ENCODE measurements around the gene NDE1. TPM values are rescaled to one million over a fixed set of nuclear protein-coding genes. Genes with fewer than 3 reads are reported as not detected.

The NDE1 gene, protein sequence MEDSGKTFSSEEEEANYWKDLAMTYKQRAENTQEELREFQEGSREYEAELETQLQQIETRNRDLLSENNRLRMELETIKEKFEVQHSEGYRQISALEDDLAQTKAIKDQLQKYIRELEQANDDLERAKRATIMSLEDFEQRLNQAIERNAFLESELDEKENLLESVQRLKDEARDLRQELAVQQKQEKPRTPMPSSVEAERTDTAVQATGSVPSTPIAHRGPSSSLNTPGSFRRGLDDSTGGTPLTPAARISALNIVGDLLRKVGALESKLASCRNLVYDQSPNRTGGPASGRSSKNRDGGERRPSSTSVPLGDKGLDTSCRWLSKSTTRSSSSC
- 26.8 and 33.6 TPM in 2 replicates for total RNA-seq

DNA sequence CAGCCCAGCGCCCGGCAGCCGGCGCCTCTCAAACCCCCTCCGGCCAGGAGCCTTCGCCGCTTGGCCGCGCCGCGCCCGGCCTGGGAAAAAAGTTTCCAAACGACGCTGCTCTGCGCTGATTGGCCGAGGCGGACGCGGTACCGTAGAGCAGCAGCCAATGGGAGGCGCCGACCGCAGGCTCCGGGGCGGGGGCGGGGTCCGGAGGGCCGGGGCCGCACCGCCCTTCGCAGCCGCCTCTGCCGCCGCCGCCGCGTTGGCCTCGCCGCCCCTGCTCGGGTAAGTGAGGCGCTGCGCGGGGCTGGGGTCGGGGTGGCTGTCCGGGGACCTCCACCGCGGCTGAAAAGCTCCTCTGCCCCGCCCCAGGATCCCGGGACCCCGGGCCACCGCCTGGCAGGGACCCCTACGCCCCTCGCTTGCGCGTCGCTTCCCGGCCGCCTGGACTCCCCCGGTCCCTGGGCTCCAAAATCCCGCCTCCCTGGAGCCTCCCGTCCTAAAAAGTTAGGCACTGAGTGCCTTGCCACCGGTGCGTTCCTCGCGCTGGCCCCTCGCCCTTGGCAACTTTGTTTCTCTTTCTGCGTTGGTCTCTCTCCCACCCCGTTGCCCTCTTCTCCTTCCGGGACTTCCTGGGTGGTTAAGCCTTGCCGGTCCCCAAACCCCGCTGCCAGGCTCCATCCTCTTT lies at the start of gene NDE1:
NDE1 (plus strand) TSS at position 227 of the 679 bp plus-strand sequence. CDS start 14,534 bp downstream, outside the sequence.

DNA sequence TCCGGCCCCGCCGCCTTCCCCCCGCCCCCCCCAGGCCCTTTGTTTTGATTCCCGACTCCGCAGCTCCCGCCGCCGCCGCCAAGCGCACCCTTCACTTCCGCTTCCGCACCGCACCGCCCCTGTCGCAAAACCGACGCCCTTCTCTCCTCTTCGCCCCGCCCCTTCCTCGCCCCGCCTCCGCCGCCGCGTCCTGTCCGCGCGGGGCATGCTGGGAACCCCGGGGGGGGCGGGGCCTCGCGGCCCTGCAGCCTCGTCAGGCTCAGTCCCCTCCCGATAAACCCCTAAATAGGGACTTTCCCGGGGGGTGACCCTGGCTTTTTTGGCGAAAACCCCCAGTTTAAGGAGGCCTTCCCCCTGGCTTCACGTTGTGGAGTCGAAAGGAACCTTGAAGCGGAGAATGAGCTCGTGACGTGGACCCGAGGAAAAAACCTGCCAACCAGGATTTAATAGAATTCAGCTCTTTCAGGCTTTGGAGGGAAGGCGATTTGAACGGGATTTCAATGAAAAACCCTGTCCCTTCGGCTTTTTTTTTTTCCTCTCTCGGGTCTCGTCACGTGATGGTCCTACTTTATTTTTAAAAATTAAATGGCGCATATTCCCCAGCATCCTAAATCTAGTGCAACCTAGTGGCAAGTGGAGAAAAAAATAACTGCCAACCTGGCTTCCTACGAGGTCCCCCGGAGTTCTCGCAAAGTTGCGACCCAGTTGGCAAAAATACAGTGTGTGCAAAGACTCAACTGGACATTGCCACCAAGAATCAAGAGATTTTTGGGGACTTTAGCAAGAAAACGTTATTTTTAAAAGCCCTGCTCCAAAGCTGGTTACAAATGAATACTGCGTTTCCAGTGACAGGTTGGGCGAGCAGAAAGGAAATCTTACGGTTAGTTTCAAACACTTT lies 6.7 kb upstream of the NDE1 start, which contains the start of gene MARF1:
MARF1 (minus strand) TSS at position 107 of the 898 bp plus-strand sequence. CDS start 3,921 bp downstream, outside the sequence.

Other genes with a start within 250 kb of the NDE1 start
- 41.8 and 55.6 TPM in 2 replicates for gene BMERB1, start 215.7 kb upstream of the NDE1 start, total RNA-seq
- gene MARF1, start 7.1 kb upstream of the NDE1 start, total RNA-seq: 10.3 and 15.2 TPM in 2 replicates
- 0.13 and 0.44 TPM in 2 replicates for gene MYH11, start 206.8 kb downstream of the NDE1 start, total RNA-seq
- 29.1 and 29.3 TPM in 2 replicates for gene CEP20, start 238.4 kb downstream of the NDE1 start, total RNA-seq